KMS-11 (cell line): ENCODE data around the gene CTDSP1.
A peak's percentile ranks its signal among the peaks of the same experiment; 100 is the strongest.

Source experiments
- H2AFZ ChIP-seq: fragments of 200-600 bp; sonication (generic); 2 replicates; pipeline ENCODE4 v1.6.1; 2016; ENCODE audit warnings: antibody characterized with exemption, mixed run types, low read depth
- H3K27ac ChIP-seq: fragments of 200-600 bp; sonication (generic); 2 replicates; pipeline ENCODE4 v1.6.1; 2016; ENCODE audit warnings: mild to moderate bottlenecking, mixed run types
- H3K27me3 ChIP-seq: fragments of 200-600 bp; sonication (generic); 2 replicates; pipeline ENCODE4 v1.6.1; 2017; ENCODE audit warnings: mild to moderate bottlenecking, low read depth, mixed run types, moderate library complexity; ENCODE audit not compliant: insufficient read depth
- H3K36me3 ChIP-seq: fragments of 200-600 bp; sonication (generic); 2 replicates; pipeline ENCODE4 v1.6.1; 2017; ENCODE audit warnings: mild to moderate bottlenecking, mixed run types; ENCODE audit not compliant: insufficient read depth
- H3K4me1 ChIP-seq: fragments of 200-600 bp; sonication (generic); 2 replicates; pipeline ENCODE4 v1.6.1; 2016; ENCODE audit warnings: mild to moderate bottlenecking, low read depth, mixed run types; ENCODE audit not compliant: poor library complexity, severe bottlenecking
- H3K4me2 ChIP-seq: fragments of 200-600 bp; sonication (generic); 2 replicates; pipeline ENCODE4 v1.7.0; 2016; ENCODE audit warnings: mild to moderate bottlenecking, mixed run types
- H3K4me3 ChIP-seq: fragments of 200-600 bp; sonication (generic); IDR thresholded peaks from 2 replicates; pipeline ENCODE4 v1.6.1; 2017; ENCODE audit warnings: low read depth, low read length, mixed read lengths; ENCODE audit not compliant: insufficient read depth
- H3K79me2 ChIP-seq: fragments of 200-600 bp; sonication (generic); 2 replicates; pipeline ENCODE4 v1.6.1; 2016; ENCODE audit warnings: low read depth, mixed run types; ENCODE audit not compliant: insufficient read depth
- H3K9ac ChIP-seq: fragments of 200-600 bp; sonication (generic); 2 replicates; pipeline ENCODE4 v1.6.1; 2016; ENCODE audit warnings: mild to moderate bottlenecking, mixed run types
- H4K20me1 ChIP-seq: fragments of 200-600 bp; sonication (generic); 2 replicates; pipeline ENCODE4 v1.6.1; 2016; ENCODE audit warnings: mild to moderate bottlenecking, mixed run types; ENCODE audit not compliant: insufficient read depth
- CTCF ChIP-seq: fragments of 200-600 bp; sonication (generic); conservative IDR thresholded peaks from 2 replicates; pipeline ENCODE4 v1.6.1; 2017; ENCODE audit warnings: low read depth, mild to moderate bottlenecking, antibody characterized with exemption, low read length, moderate library complexity, mixed read lengths

CTDSP1 gene

GRCh38 chr2:218406949-218407618, 7.4 kb downstream of the CTDSP1 start:
- H3K9ac ChIP-seq: peak overlapping the region; percentile 57
- H3K4me3 ChIP-seq: peak overlapping the region; percentile 52
- no peaks in the 10 kb centered on the region for H3K36me3 ChIP-seq
- peak overlapping the region; percentile 82 for H3K27ac ChIP-seq
- H3K4me1 ChIP-seq: peaks cover 33% of the 10 kb centered on the region
- no peaks in the 10 kb centered on the region for H4K20me1 ChIP-seq
- peaks cover 3% of the 10 kb centered on the region; the same call in 1 of the 2 replicates for H3K79me2 ChIP-seq
- TF ChIP-seq CTCF: 0 out of 2 replicates have a peak, but pooled peaks have one; percentile 29
- H2AFZ ChIP-seq: peak overlapping the region; percentile 83
- H3K4me2 ChIP-seq: peak overlapping the region; percentile 97
- no peaks in the 10 kb centered on the region for H3K27me3 ChIP-seq

- H3K9ac ChIP-seq: no peak overlapping the region
- peak overlapping the region; percentile 97; the same call in 1 of the 2 replicates for H3K4me2 ChIP-seq
- H2AFZ ChIP-seq: no peak overlapping the region; the same call in 1 of the 2 replicates
These were observed 8.0 kb downstream of the CTDSP1 start for GRCh38 chr2:218407717-218408116.

GRCh38 chr2:218418321-218418716, 18.7 kb downstream of the CTDSP1 start:
- TF ChIP-seq CTCF: no peak
- Histone ChIP-seq H2AFZ (no peak overlapping the region), H3K79me2 (no peaks in the 10 kb centered on the region), H3K9ac (no peak overlapping the region), H3K36me3 (no peaks in the 10 kb centered on the region), H3K27me3 (no peaks in the 10 kb centered on the region), H3K4me3 (no peak overlapping the region), H3K27ac (no peak overlapping the region), H3K4me1 (peaks cover 14% of the 10 kb centered on the region), H3K4me2 (peak overlapping the region; percentile 33; the same call in 1 of the 2 replicates), H4K20me1 (no peaks in the 10 kb centered on the region)

More at GRCh38 chr2:218407717-218408116, 8.0 kb downstream of the CTDSP1 start:
- H3K27me3 ChIP-seq: no peaks in the 10 kb centered on the region
- H4K20me1 ChIP-seq: no peaks in the 10 kb centered on the region
- peaks cover 33% of the 10 kb centered on the region for H3K4me1 ChIP-seq
- no peak for TF ChIP-seq CTCF
- no peak overlapping the region; the same call in 1 of the 2 replicates for H3K27ac ChIP-seq
- peak overlapping the region; percentile 52 for H3K4me3 ChIP-seq
- H3K36me3 ChIP-seq: no peaks in the 10 kb centered on the region
- no peaks in the 10 kb centered on the region for H3K79me2 ChIP-seq

- Histone ChIP-seq H3K27ac (no peak within 1 kb of the TSS), H3K4me1 (peaks cover 14% of the 10 kb centered on the region), H3K79me2 (no peaks in the 10 kb centered on the region), H3K4me3 (no peak within 1 kb of the TSS), H3K36me3 (no peaks in the 10 kb centered on the region), H3K27me3 (no peaks in the 10 kb centered on the region), H4K20me1 (no peaks in the 10 kb centered on the region), H3K9ac (no peak within 1 kb of the TSS), H3K4me2 (peak within 1 kb of the TSS; percentile 33; the same call in 1 of the 2 replicates), H2AFZ (no peak within 1 kb of the TSS)
- TF ChIP-seq CTCF: no peak
These were observed 19.2 kb downstream of the CTDSP1 start, which contains the start of gene VIL1 for GRCh38 chr2:218418717-218419458. Gene VIL1, plus strand, starts transcription at chr2:218419123. Its CDS starts 4,656 bp downstream, at chr2:218423779.
